ENCODE results near the gene PDE6A.
A peak's percentile ranks its signal among the peaks of the same experiment; 100 is the strongest.

Gene PDE6A

GRCh38 chr5:149808264-149808982 lies 136.2 kb downstream of the PDE6A start:
- TF ChIP-seq, protein P1, sequence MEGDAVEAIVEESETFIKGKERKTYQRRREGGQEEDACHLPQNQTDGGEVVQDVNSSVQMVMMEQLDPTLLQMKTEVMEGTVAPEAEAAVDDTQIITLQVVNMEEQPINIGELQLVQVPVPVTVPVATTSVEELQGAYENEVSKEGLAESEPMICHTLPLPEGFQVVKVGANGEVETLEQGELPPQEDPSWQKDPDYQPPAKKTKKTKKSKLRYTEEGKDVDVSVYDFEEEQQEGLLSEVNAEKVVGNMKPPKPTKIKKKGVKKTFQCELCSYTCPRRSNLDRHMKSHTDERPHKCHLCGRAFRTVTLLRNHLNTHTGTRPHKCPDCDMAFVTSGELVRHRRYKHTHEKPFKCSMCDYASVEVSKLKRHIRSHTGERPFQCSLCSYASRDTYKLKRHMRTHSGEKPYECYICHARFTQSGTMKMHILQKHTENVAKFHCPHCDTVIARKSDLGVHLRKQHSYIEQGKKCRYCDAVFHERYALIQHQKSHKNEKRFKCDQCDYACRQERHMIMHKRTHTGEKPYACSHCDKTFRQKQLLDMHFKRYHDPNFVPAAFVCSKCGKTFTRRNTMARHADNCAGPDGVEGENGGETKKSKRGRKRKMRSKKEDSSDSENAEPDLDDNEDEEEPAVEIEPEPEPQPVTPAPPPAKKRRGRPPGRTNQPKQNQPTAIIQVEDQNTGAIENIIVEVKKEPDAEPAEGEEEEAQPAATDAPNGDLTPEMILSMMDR (IDR thresholded peaks at IDR 0.05) = no peak
- H3K27me3 ChIP-seq (ENCODE audit: control insufficient read depth, insufficient read depth, low read length) = no peaks in the 10 kb centered on the region
- H3K9me3 ChIP-seq (ENCODE audit: control insufficient read depth, low read length) = no peaks in the 10 kb centered on the region
- H3K4me2 ChIP-seq (ENCODE audit: low read length) = peak overlapping the region; percentile 7
- H3K4me1 ChIP-seq = peaks cover 67% of the 10 kb centered on the region
- peak overlapping the region; percentile 43 for H3K27ac ChIP-seq
- H3K9ac ChIP-seq = no peak overlapping the region
- H3K4me3 ChIP-seq (ENCODE audit: low read depth, low read length) = no peak overlapping the region
- peaks cover 4% of the 10 kb centered on the region for H3K79me2 ChIP-seq
- H2AFZ ChIP-seq = no peak overlapping the region
- no peaks in the 10 kb centered on the region for H3K36me3 ChIP-seq (ENCODE audit: control insufficient read depth, insufficient read depth, low read length)

Measured in parathyroid adenoma (tissue), 2 donors.